Measurements from ENCODE around the gene ZNF219. TPM values are rescaled to one million over a fixed set of nuclear protein-coding genes. Genes with fewer than 3 reads are reported as not detected.

ZNF219 gene
- total RNA-seq, 2 donors from 2014 or later: 44.0 to 79.6 TPM

- H3K27me3 ChIP-seq: no peaks in the 10 kb centered on the region
- H3K4me1 ChIP-seq: peaks cover 1% of the 10 kb centered on the region
- H3K9me3 ChIP-seq: no peaks in the 10 kb centered on the region
- peak; percentile 19 for DNase-seq
- H3K9ac ChIP-seq (ENCODE audit: low read depth in 2 of 2, low read length in 2 of 2): peak overlapping the region; percentile 22 to 39
- no peak for TF ChIP-seq CTCF (IDR thresholded peaks at IDR 0.05)
- peak overlapping the region; percentile 81 for H3K27ac ChIP-seq
- no peak overlapping the region for H3K4me3 ChIP-seq
- intact Hi-C loops (cut with DNase I): no loop called here
- H3K36me3 ChIP-seq: no peaks in the 10 kb centered on the region
These were observed 38.4 kb downstream of the ZNF219 start for GRCh38 chr14:21059842-21060613.

GRCh38 chr14:21058903-21059302, 39.6 kb downstream of the ZNF219 start:
- no peaks in the 10 kb centered on the region for H3K27me3 ChIP-seq
- H3K36me3 ChIP-seq: no peaks in the 10 kb centered on the region
- no peaks in the 10 kb centered on the region for H3K9me3 ChIP-seq
- no peak for DNase-seq
- intact Hi-C loops (cut with DNase I): no loop called here
- no peak overlapping the region for H3K4me3 ChIP-seq
- peak overlapping the region; percentile 81 for H3K27ac ChIP-seq
- peak overlapping the region in 1 of 2 donors; percentile 27 for H3K9ac ChIP-seq (ENCODE audit: low read depth in 2 of 2, low read length in 2 of 2)
- peaks cover 8% of the 10 kb centered on the region for H3K4me1 ChIP-seq
- no peak for TF ChIP-seq CTCF (IDR thresholded peaks at IDR 0.05)

GRCh38 chr14:21057803-21058675, 40.4 kb downstream of the ZNF219 start, which contains the start of gene RNASE8:
Gene RNASE8 (plus strand): TSS chr14:21057822. CDS start chr14:21057893, 71 bp downstream.
- peak; percentile 36 for DNase-seq
- no peaks in the 10 kb centered on the region for H3K9me3 ChIP-seq
- H3K4me3 ChIP-seq: no peak within 1 kb of the TSS
- H3K27me3 ChIP-seq: no peaks in the 10 kb centered on the region
- H3K4me1 ChIP-seq: peaks cover 8% of the 10 kb centered on the region
- H3K27ac ChIP-seq: peak within 1 kb of the TSS; percentile 88
- TF ChIP-seq CTCF (IDR thresholded peaks at IDR 0.05): no peak
- H3K9ac ChIP-seq (ENCODE audit: low read depth in 2 of 2, low read length in 2 of 2): peak within 1 kb of the TSS; percentile 17 to 44
- intact Hi-C loops (cut with DNase I): no loop called here
- H3K36me3 ChIP-seq: no peaks in the 10 kb centered on the region

- no peaks in the 10 kb centered on the region for H3K27me3 ChIP-seq
- intact Hi-C loops (cut with DNase I): no loop called here
- H3K9ac ChIP-seq (ENCODE audit: low read depth in 2 of 2, low read length in 2 of 2): peak overlapping the region; percentile 17 to 44
- no peak overlapping the region for H3K4me3 ChIP-seq
- H3K4me1 ChIP-seq: peaks cover 8% of the 10 kb centered on the region
- no peaks in the 10 kb centered on the region for H3K9me3 ChIP-seq
- H3K27ac ChIP-seq: peak overlapping the region; percentile 88
- no peak for TF ChIP-seq CTCF (IDR thresholded peaks at IDR 0.05)
- no peaks in the 10 kb centered on the region for H3K36me3 ChIP-seq
- DNase-seq: peak; percentile 90
These were observed 41.8 kb downstream of the ZNF219 start for GRCh38 chr14:21056520-21057163.

- H3K27me3 ChIP-seq: no peaks in the 10 kb centered on the region
- H3K4me3 ChIP-seq: no peak overlapping the region
- H3K4me1 ChIP-seq: peaks cover 8% of the 10 kb centered on the region
- peak overlapping the region; percentile 19 to 44 for H3K9ac ChIP-seq (ENCODE audit: low read depth in 2 of 2, low read length in 2 of 2)
- no peaks in the 10 kb centered on the region for H3K9me3 ChIP-seq
- intact Hi-C loops (cut with DNase I): no loop called here
- H3K36me3 ChIP-seq: no peaks in the 10 kb centered on the region
- peak overlapping the region; percentile 88 for H3K27ac ChIP-seq
- no peak for TF ChIP-seq CTCF (IDR thresholded peaks at IDR 0.05)
- peak; percentile 80 for DNase-seq
These were observed 42.9 kb downstream of the ZNF219 start for GRCh38 chr14:21055432-21056117.
